Hindlimb muscle (tissue), 1 donor: Measurements from ENCODE around the gene STXBP4. TPM values are rescaled to one million over a fixed set of nuclear protein-coding genes. Genes with fewer than 3 reads are reported as not detected.

ENCODE experiments used
- DNase-seq: peaks from one replicate; pipeline ENCODE4 v3.0.0-alpha.2; 2013
- polyA plus RNA-seq: library from polyadenylated mRNA; unstranded; fragments of 120-200 nt; gene quantifications from one replicate; pipeline ENCODE4 v1.2.1, GENCODE V29; 2013; ENCODE audit not compliant: insufficient read length

STXBP4 gene
- polyA plus RNA-seq, 1 donor: 3.2 TPM

DNA sequence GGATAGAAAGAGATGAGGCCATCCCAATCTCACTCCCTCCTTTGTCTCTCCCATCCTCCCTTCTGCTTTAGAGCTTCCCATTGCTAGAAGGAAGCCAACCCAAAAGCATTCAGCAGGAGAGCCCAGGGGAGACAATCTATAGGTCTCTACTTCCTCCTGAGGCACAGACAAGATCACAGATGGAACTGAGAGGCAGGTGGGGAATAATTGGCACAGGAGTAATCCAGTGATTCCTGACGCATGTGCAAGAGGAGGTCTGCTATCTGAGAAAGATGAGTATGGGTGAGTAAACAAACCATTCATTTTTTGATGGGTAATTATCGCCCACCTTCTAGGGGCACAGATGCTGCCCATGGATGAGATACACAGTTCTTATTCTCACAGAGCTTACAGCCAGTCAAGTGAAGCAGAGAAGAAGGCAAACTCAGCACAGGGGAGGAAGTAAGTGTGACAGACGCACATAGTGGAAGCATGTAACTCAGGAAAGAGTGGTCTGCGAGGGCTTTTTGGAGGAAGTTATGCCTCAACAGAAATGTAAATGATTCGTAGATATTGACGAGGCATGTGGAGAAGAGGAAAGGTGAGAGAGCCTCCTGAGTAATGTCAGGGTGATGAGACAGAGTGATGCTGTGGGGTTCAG, 207.3 kb downstream of the STXBP4 start:
- DNase-seq: no peak

DNA sequence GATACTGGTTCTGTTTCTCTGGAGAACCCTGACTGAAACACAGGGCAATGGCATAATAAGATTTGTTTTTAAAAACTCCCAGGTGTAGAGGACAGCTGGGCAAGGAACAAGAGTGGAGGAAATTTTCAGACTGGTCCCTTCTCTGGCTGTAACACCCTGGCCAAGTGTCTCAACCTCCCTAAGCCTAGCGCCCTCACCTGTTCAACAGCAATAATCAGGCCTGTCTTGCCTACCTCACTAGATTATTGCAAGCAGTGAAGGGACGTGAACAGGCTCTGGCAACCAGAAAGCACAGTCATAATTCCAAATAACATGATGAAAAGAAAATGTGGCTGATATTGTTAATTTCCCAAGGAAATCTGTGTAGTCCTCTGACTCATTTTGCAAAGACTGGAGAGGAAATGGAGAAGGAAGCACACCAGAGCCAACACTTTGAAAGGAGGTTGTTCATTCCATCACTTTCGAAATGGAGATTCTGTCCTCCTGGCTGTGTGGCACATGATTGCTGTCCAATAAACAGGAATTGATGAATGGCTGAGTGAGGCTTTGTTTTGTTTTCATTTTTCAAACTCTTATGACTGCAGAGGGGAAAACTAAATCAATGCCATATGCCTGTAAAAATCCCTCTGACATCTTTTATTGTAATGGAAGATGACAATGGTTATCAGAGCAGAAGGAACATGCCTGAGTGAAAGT, 208.7 kb downstream of the STXBP4 start:
- no peak for DNase-seq

DNA sequence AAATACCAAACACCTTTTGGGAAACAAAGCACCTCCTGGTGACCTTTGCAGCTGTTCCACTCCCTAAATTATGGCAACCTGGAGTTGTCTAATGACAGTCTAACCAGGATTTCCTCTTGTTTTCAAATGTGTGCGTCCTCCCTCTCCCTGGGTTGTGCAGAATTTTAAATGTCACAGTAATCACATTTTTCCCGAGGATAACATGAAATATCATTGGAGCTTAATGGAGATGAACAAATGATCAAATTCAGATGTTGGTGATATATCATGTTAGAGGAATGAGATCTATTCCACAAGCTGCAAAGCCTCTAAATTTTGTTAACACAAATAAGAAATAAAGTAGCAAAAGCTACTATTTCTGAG, 209.3 kb downstream of the STXBP4 start:
- DNase-seq: no peak

DNA sequence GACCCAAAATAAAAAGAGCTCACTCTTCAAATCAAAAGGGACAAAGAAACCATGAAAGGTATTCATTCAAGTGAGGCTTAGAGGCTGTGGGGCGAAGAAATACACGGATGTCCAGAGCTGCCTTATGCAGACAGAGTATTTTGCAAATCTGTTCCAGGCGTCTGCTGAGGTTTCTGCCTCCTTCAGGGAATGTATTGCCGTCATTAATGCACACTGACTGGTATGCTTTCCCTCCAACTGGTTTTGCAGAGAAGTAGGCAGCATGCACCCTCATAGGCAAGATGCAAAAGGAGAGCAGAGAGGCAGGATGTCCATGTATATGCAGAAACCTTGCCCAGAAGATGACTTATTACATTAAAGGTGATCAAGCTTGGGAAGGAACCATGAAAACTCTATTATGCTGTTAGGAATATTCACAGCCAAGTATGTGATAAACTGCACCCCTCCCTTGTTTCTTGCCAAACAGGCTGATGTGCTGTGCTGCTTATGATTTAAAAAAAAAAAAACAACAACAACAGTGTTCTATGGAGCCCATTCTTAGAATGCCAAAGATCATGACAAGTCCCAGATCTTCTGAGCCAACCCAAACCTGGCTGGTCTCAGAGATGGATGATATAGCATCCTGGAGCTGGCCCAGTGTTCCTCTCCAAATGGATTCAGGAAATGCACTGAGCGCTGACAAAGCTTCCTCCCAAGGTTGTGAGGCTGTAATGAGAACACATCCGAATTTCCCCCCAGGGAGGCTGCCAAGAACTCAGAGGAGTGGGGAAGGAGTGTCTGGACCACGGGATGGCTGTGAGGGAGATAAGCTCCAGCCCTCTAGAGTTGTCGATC, 218.6 kb downstream of the STXBP4 start:
- DNase-seq: no peak

DNA sequence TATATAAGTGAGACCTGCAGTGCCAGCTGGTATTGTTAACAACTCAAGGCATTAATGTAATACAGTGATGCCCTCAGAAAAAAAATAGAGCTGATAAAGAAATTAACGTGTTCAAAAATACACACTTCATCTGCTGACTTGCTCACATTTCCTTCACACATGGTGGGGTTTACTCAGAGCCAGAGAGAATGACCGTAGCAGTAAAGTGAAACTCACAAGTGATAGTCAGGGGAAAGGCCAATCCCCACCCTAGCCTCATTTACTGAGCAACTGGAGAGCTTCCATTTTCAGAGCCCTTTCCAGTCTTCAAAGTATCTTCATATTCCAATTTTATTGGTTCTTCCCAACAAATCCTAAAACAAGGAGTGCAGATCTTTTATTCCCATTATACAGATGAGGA, 222.2 kb downstream of the STXBP4 start:
- DNase-seq: no peak

DNA sequence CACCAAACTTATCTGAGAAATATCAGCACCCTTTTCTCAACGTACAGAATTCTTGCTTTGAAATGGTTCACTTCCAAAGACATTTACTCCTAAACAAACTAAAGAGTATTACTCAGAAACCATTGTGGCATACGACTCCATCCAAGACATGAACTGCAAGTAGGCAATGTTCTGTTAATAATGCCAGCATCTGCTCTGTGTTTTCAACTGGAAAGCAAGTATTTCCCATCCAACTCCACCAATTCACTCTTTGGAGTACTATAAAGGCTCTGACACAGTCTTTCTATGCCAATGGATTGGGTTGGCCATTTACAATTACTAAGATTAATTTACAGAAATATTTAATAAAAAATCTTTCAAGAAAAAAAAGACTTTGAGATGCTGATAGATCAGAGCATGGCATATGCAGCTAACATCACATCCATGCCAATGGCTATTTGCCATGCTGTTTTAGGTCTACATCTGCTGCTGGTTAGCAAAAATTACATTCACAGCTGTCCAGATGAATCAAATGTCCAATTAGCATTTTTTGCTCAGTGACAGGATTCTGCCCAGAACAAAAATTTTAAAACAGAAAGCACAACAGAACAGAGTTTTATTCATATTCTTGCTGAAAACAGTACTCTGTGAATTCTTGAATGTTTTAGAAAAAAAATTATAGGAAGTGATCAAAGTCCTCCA, 230.3 kb downstream of the STXBP4 start:
- peak; percentile 53 for DNase-seq

DNA sequence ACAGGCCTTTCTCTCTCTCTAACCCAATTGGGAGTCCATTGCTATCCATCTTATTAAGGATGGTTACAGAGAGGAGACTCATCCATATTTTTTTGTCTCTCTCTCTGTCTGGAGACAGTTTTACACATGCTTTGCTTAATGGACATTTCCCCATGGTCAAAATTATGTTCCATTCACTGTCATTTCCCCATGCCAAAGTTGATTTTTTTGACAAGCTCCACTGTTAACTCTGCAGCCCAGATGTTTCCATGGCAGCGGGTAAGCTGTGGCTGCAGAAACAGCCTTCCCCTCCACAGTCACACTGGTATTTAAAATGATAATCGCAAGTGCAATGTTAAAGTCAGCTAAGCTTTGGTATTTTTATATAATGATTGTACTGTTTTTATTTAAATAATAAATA, 232.3 kb downstream of the STXBP4 start:
- peak; percentile 32 for DNase-seq

DNA sequence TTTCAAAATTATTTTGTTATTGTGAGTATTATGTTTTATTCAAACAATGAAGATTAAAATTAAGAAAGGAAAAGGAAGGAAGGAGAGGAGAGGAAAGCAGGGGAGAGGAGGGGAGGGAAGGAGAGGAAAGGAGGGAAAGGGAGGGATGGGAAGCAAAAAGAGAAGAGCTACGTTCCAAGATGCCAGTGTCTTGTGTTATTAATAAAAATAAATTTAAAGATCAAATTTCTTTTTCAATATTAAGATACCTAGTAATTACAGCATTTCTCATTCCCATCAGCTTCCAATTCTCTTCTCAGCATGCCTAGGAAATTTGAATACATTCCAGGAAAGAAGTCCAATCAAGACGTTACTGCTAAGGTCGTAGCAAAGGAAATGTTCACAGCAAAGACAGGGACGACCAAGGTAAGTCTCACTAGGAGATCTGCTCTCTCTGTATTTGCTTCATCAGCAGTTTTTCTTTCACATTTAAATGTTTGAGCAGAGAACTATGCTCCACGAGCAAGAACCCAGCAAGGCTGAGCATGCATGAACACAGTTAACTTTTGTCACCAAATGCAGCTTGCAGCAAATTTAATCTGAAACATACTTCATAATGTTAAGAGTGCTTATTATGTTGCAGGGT, 232.9 kb downstream of the STXBP4 start:
- DNase-seq: no peak

DNA sequence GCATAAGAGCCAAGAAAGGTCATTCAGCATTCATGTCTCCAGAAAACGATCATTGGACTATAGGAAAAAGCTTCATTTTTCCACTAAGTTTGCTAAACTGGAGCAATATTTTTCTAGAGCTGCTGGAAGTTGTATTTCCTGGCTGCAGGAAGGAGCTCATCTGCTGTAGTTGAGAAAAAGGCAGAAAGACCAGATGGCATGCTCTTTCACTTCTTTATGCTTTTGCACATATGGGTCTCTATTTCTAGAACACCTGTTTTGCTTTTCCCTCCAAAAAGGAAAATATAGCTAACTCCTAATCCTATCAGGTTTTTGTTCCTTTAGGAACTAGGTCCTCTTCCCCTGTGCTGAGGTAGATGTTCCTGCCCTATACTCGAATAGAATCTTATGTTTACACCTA, 234.3 kb downstream of the STXBP4 start:
- DNase-seq: no peak

DNA sequence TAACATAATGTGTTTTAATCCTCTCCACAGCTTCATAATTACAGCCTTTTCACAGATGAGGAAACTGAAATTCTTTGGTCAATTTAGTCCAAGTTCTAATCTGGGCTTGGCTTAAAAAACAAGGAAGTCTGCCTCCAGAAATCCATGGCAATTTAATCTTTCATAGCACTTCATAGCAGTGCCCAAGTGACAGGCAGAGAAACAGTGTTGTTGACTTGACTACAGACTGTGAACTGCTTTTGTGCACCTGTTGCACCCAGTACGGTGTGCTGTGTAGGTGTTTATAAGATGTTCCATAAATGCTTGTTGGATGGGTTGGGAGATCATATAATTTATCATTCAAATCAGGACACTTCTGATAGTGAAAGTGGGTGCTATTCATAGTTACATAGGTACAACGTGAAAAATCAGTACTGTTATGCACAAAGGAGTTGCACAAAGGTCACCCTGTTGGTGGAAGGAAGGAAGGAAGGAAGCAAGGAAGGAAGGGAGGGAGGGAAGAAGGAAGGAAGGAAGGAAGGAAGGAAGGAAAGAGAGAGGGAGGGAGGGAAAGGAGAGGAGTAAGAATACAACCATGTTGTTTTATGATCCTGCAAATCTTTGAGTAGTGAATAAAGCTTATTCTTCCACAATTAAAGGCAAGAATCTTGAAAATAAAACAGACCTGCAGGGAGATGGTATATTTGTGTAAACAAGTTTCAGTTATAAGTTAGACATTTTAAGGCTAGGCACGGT, 239.7 kb downstream of the STXBP4 start:
- DNase-seq: no peak

DNA sequence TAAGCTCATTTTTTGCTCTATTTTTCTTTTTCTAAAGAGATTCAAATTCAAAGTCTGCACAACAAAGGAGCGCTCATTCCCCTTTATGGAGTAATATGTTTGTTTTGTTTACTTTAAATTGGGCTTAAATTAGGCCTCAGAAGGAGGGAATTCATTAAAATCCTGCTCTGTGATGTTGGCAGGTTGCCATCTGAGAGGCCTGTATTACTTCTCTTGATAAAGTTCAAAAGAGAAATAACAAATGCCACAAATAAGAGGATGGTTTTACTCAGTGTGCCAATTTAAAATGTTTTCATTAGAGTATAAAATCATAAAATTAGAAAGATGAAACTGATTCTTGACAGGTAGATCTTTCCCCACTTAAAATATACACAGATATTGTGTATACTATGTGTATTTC, 241.7 kb downstream of the STXBP4 start:
- no peak for DNase-seq

DNA sequence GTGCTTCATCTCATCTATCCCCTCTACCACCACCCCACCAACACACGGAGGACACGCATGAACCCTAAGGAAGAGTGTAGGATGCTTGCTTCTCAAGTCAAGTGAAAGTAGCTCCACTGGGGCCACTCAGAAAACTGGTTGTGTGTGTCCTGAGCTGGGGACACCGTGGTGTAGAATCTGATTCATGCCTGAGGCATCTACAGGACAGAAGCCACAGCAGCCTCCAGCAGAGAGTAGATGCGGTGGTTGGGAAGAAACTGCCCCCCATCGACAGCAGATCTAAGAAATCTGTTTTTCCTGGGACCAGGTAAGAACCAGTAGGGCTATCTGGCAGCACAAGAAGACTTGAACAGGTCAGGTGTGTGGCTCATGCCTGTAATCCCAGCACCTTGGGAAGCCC, 244.3 kb downstream of the STXBP4 start:
- no peak for DNase-seq

DNA sequence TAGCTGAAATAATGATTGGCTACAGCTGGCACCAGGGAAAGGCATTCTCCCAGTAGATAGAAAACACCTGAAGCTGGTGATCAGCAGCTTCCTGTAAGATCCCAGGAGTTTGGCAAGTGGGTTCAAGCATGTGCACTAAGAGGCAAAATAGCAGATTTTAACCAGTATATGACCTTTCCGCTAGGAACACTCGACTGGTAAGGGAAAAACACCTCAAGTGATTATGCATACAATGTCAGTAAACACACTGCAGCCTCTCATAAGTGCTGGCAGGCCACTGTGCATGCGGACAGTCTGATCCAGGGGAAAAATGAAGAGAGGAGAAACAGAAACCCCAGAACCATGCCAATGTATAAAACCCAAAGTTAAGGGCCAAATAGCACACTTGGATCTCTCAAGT, 247.1 kb downstream of the STXBP4 start:
- DNase-seq: no peak

DNA sequence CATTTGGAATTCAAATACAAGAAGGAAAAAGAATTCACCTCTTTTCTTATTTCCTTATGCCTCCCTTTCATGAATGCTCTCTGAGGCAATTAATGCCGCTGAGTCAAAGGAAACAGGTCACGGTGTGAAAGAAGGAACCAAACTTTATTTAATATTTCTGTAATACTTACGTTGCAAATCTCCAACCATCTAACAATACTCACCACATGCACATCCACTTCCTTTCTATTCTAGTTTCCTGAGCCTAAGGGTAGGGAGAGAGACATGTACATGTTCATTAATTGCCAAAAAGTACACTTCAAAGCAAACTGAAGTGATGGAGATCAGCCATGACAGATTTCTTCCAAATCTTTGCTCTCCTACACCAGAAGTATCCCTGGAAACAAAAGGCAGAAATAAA, 248.3 kb downstream of the STXBP4 start:
- DNase-seq: no peak

DNA sequence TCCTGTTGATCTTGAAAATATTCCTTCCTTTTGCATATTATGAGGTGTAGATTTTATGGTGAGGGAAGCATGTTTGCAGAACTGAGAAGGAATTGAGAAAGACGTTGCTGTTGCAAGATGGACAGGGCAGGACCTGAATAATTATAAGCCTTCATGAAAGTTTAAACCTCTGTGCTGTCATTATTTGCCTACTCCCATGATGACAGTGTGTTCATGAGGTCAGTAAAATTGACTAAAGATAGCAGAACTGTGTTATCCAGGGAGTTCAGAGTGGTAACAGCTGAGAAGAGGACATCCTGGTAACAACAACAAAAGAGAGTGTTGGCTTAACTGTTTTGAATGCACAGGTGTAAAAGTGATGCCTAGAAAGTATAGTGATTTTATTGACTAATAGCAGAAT, 250.9 kb downstream of the STXBP4 start:
- no peak for DNase-seq

DNA sequence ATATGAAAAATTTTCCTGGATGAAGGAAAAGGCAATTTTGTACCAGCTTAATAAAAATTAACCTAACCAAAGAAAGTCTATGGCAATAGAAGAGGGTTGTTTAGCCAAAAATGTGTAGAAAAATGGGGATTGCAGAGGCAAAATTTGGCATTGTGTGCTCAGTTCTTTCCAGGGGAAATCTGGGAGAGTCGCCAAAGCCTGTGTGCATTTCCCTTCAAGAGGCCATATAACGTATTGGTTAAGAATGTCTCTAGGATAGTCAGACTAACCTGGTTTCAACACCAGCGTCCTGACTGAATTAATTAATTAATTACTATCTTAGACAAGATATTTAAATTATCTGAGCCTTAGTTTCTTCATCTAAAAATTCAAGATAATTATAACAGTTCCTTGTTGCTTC, 251.4 kb downstream of the STXBP4 start:
- peak; percentile 56 for DNase-seq

Other genes with a start within 250 kb of the STXBP4 start
- gene TOM1L1, start 67.9 kb upstream of the STXBP4 start, polyA plus RNA-seq: 7.7 TPM
- 42.4 TPM for gene COX11, start 111 bp upstream of the STXBP4 start, polyA plus RNA-seq